Liver (tissue), 9 donors: Measurements from ENCODE around the gene EEFSEC. TPM values are rescaled to one million over a fixed set of nuclear protein-coding genes. Genes with fewer than 3 reads are reported as not detected.

Experiments used
- DNase-seq: peaks from one replicate; pipeline ENCODE4 v3.0.0-alpha.2; 2017; ENCODE audit warnings: low spot score
- H3K27ac ChIP-seq, 2 donors: one replicate each; pipeline ENCODE4 v1.7.0; 2013; ENCODE audit warnings: inconsistent platforms in 2 of 2, low read length in 2 of 2, control low read depth in 1 of 2, low read depth in 1 of 2, mild to moderate bottlenecking in 1 of 2
- H3K27me3 ChIP-seq, 4 donors: one replicate each; pipeline versions ENCODE4 v1.6.1 to v1.7.0; 2013; ENCODE audit warnings: low read length in 3 of 4, inconsistent platforms in 1 of 4, mild to moderate bottlenecking in 1 of 4, moderate library complexity in 1 of 4; ENCODE audit not compliant: control insufficient read depth in 4 of 4, insufficient read depth in 4 of 4
- H3K36me3 ChIP-seq, 4 donors: one replicate each; pipeline versions ENCODE4 v1.6.1 to v1.7.0; 2013; ENCODE audit warnings: low read length in 3 of 4, mild to moderate bottlenecking in 3 of 4, low read depth in 1 of 4, moderate library complexity in 1 of 4; ENCODE audit not compliant: control insufficient read depth in 4 of 4, insufficient read depth in 3 of 4
- H3K4me1 ChIP-seq, 4 donors: one replicate each; pipeline versions ENCODE4 v1.6.1 to v1.7.0; 2013; ENCODE audit warnings: low read length in 3 of 4, mild to moderate bottlenecking in 3 of 4, moderate library complexity in 1 of 4; ENCODE audit not compliant: control insufficient read depth in 4 of 4, insufficient read depth in 4 of 4
- H3K4me3 ChIP-seq, 3 donors: one replicate each; pipeline versions ENCODE4 v1.6.1 to v1.7.0; 2013; ENCODE audit warnings: low read length in 3 of 3, control low read depth in 1 of 3, low read depth in 1 of 3, mild to moderate bottlenecking in 1 of 3
- H3K9ac ChIP-seq, 2 donors: one replicate each; pipeline ENCODE4 v1.7.0; 2013; ENCODE audit warnings: low read length in 2 of 2, mild to moderate bottlenecking in 2 of 2, moderate library complexity in 2 of 2, control low read depth in 1 of 2, low read depth in 1 of 2
- H3K9me3 ChIP-seq, 4 donors: one replicate each; pipeline versions ENCODE4 v1.6.1 to v1.7.0; 2013; ENCODE audit warnings: low read length in 3 of 4; ENCODE audit not compliant: control insufficient read depth in 4 of 4
- ATF3 ChIP-seq: IDR thresholded peaks from 2 replicates; pipeline ENCODE4 v1.6.1; 2016; ENCODE audit warnings: antibody characterized with exemption
- CTCF ChIP-seq: fragments of 150-350 bp; IDR thresholded peaks from 2 replicates; pipeline ENCODE4 v1.5.1; 2017; ENCODE audit warnings: improper control_type of control experiment, low read depth, low read length; ENCODE audit not compliant: missing input control
- EGR1 ChIP-seq, 2 donors: IDR thresholded peaks; 2 replicates each; pipeline ENCODE4 v1.6.1; 2016 to 2018; ENCODE audit warnings: antibody characterized with exemption in 2 of 2, low read depth in 2 of 2
- FOXA1 ChIP-seq: IDR thresholded peaks from 2 replicates; pipeline ENCODE4 v1.6.1; 2016; ENCODE audit warnings: antibody characterized with exemption
- FOXA2 ChIP-seq: IDR thresholded peaks from 2 replicates; pipeline ENCODE4 v1.6.1; 2016; ENCODE audit warnings: antibody characterized with exemption
- GABPA ChIP-seq, 2 donors: IDR thresholded peaks in 1 of 2; conservative IDR thresholded peaks in 1 of 2; 2 replicates each; pipeline ENCODE4 v1.6.1; 2016; ENCODE audit warnings: antibody characterized with exemption in 2 of 2, mild to moderate bottlenecking in 1 of 2, moderate library complexity in 1 of 2
- HNF4A ChIP-seq, 2 donors: conservative IDR thresholded peaks; 2 replicates each; pipeline ENCODE4 v1.6.1; 2016; ENCODE audit warnings: antibody characterized with exemption in 2 of 2, mild to moderate bottlenecking in 2 of 2
- HNF4G ChIP-seq: IDR thresholded peaks from 2 replicates; pipeline ENCODE4 v1.6.1; 2016; ENCODE audit warnings: antibody characterized with exemption
- JUND ChIP-seq, 2 donors: IDR thresholded peaks; 2 replicates each; pipeline ENCODE4 v1.6.1; 2016; ENCODE audit warnings: antibody characterized with exemption in 2 of 2
- MAX ChIP-seq: IDR thresholded peaks from 2 replicates; pipeline ENCODE4 v1.6.1; 2016; ENCODE audit warnings: antibody characterized with exemption
- NR2F2 ChIP-seq: IDR thresholded peaks from 2 replicates; pipeline ENCODE4 v1.6.1; 2016; ENCODE audit warnings: antibody characterized with exemption
- RAD21 ChIP-seq, 2 donors: IDR thresholded peaks; 2 replicates each; pipeline ENCODE4 v1.6.1; 2016; ENCODE audit warnings: antibody characterized with exemption in 2 of 2, mild to moderate bottlenecking in 2 of 2
- REST ChIP-seq: IDR thresholded peaks from 2 replicates; pipeline ENCODE4 v1.6.1; 2016; ENCODE audit warnings: antibody characterized with exemption, mild to moderate bottlenecking
- RXRA ChIP-seq, 2 donors: IDR thresholded peaks; 2 replicates each; pipeline ENCODE4 v1.6.1; 2017 to 2018; ENCODE audit warnings: antibody characterized with exemption in 2 of 2, mild to moderate bottlenecking in 1 of 2
- SP1 ChIP-seq: IDR thresholded peaks from 2 replicates; pipeline ENCODE4 v1.6.1; 2018; ENCODE audit warnings: antibody characterized with exemption, mild to moderate bottlenecking
- YY1 ChIP-seq: IDR thresholded peaks from 2 replicates; pipeline ENCODE4 v1.6.1; 2016; ENCODE audit warnings: antibody characterized with exemption, mild to moderate bottlenecking
- ZBTB33 ChIP-seq: IDR thresholded peaks from 2 replicates; pipeline ENCODE4 v1.6.1; 2016; ENCODE audit warnings: antibody characterized with exemption
- WGBS: extraction: QIAGEN DNeasy Blood & Tissue Kit; methylation state at CpG from one replicate; pipeline ENCODE4 v1.1.7; 2013; 5-methylcytosine and 5-hydroxymethylcytosine counted together
- polyA plus RNA-seq, 2 donors: library from polyadenylated mRNA; stranded (reverse) in 1 of 2; unstranded in 1 of 2; fragments of 200-250 nt in 1 of 2; fragments of >200 nt in 1 of 2; fragmentation: Nextera tagmentation in 1 of 2; extraction: Ambion mirVana in 1 of 2; gene quantifications; one replicate each; pipeline versions ENCODE4 v1.2.1 to v1.2.3, GENCODE V29; 2013 to 2015
- total RNA-seq, 2 donors: library from RNA; depleted of rRNA; stranded (reverse); fragments of >200 nt; gene quantifications; one replicate each; pipeline ENCODE4 v1.2.3, GENCODE V29; 2014
- donor health status: healthy.
- donor health status: healthy.
- donor health status: healthy.
- donor health status: healthy.
- donor health status: healthy.

EEFSEC gene
- total and polyA plus RNA-seq, 4 donors: 8.4 to 13.1 (median 10.7) TPM

- DNase-seq: no peak
- H3K9ac ChIP-seq: no peak overlapping the region
- 87% methylated on average over 10 of the region's 10 CpGs for WGBS
- no peaks in the 10 kb centered on the region for H3K9me3 ChIP-seq
- no peaks in the 10 kb centered on the region for H3K36me3 ChIP-seq
- H3K27me3 ChIP-seq: peaks cover 0 to 11% (median 3%) of the 10 kb centered on the region in 4 donors
- TF ChIP-seq REST (no peak), YY1 (no peak), HNF4A (conservative IDR thresholded peaks at IDR 0.05) (no peak), SP1 (no peak), RAD21 (IDR thresholded peaks at IDR 0.05) (no peak), CTCF (no peak), NR2F2 (no peak), JUND (IDR thresholded peaks at IDR 0.05) (no peak), ZBTB33 (no peak), FOXA2 (no peak), GABPA (IDR thresholded peaks at IDR 0.05 in 1 of 2, conservative IDR thresholded peaks at IDR 0.05 in 1 of 2) (no peak)
- H3K27ac ChIP-seq: no peak overlapping the region
- peaks cover 4 to 17% (median 7%) of the 10 kb centered on the region in 4 donors for H3K4me1 ChIP-seq
- no peak overlapping the region for H3K4me3 ChIP-seq
Measured at GRCh38 chr3:128430301-128430700, 277.0 kb downstream of the EEFSEC start.

- DNase-seq: no peak
- H3K36me3 ChIP-seq: no peaks in the 10 kb centered on the region
- no peak overlapping the region for H3K9ac ChIP-seq
- TF ChIP-seq HNF4A (conservative IDR thresholded peaks at IDR 0.05) (no peak), JUND (IDR thresholded peaks at IDR 0.05) (no peak), EGR1 (IDR thresholded peaks at IDR 0.05; ENCODE audit: low read depth in 2 of 2) (no peak), HNF4G (no peak), GABPA (IDR thresholded peaks at IDR 0.05 in 1 of 2, conservative IDR thresholded peaks at IDR 0.05 in 1 of 2) (no peak), FOXA1 (no peak), ATF3 (no peak), ZBTB33 (no peak), RXRA (IDR thresholded peaks at IDR 0.05) (no peak), YY1 (no peak), MAX (no peak)
- 77% methylated on average over 8 of the region's 8 CpGs for WGBS
- H3K4me1 ChIP-seq: peaks cover 4 to 17% (median 7%) of the 10 kb centered on the region in 4 donors
- H3K27ac ChIP-seq: no peak overlapping the region
- no peaks in the 10 kb centered on the region for H3K9me3 ChIP-seq
- no peak overlapping the region for H3K4me3 ChIP-seq
- H3K27me3 ChIP-seq: peaks cover 0 to 11% (median 3%) of the 10 kb centered on the region in 4 donors
Measured at GRCh38 chr3:128430731-128431130, 277.4 kb downstream of the EEFSEC start.
